Esophagus squamous epithelium (tissue), 5 donors: ENCODE data around the gene RNU6-7. TPM values are rescaled to one million over a fixed set of nuclear protein-coding genes. Genes with fewer than 3 reads are reported as not detected.

Source experiments
- DNase-seq: peaks from one replicate; lab custom pipeline; 2025; lab: John Stamatoyannopoulos, UW
- H3K27ac ChIP-seq, 4 donors: fragments of 200-600 bp; sonication (generic); one replicate each; pipeline ENCODE4 v1.5.1; 2016 to 2019; ENCODE audit warnings: mild to moderate bottlenecking in 1 of 4
- H3K27me3 ChIP-seq, 4 donors: fragments of 200-600 bp; sonication (generic); 1 replicate in 3 of 4; 2 replicates in 1 of 4; pipeline versions ENCODE4 v1.5.1 to v1.6.0; 2017 to 2021; ENCODE audit warnings: antibody characterized with exemption in 1 of 4
- H3K36me3 ChIP-seq, 3 donors: fragments of 200-600 bp; sonication (generic); one replicate each; pipeline ENCODE4 v1.5.1; 2016 to 2019
- H3K4me1 ChIP-seq, 3 donors: fragments of 200-600 bp; sonication (generic); one replicate each; pipeline ENCODE4 v1.5.1; 2017 to 2019
- H3K4me3 ChIP-seq, 4 donors: fragments of 200-600 bp; sonication (generic); 1 replicate in 3 of 4; 2 replicates in 1 of 4; pipeline ENCODE4 v1.5.1; 2016 to 2019; ENCODE audit warnings: mild to moderate bottlenecking in 2 of 4, moderate library complexity in 1 of 4
- H3K9me3 ChIP-seq, 3 donors: fragments of 200-600 bp; sonication (generic); one replicate each; pipeline ENCODE4 v1.5.1; 2016 to 2019
- POLR2A ChIP-seq, 4 donors: fragments of 450-650 bp; IDR thresholded peaks; one replicate each; pipeline ENCODE4 v1.6.1; 2017; ENCODE audit warnings: antibody characterized with exemption in 4 of 4, mild to moderate bottlenecking in 4 of 4, moderate library complexity in 3 of 4
- WGBS, 2 donors: methylation state at CpG; one replicate each; pipeline ENCODE4 v1.1.5; 2018; 5-methylcytosine and 5-hydroxymethylcytosine counted together
- intact Hi-C: fragments of 100-400 bp; cut with DNase I; formaldehyde crosslinking; loops from one replicate; pipeline ENCODE4 v1.15.0; 2022
- total RNA-seq, 4 donors: library from RNA; depleted of rRNA; stranded (reverse); fragments of >200 nt; gene quantifications; one replicate each; pipeline ENCODE4 v1.1.0, GENCODE V29; 2016
- TF ChIP-seq, protein P1 (sequence below), 6 experiments: fragments of 450-650 bp in 4 of 6; fragments of 200-600 bp in 2 of 6; sonication (generic) in 2 of 6; IDR thresholded peaks; one replicate each; pipeline ENCODE4 v1.5.1; 2016 to 2019; ENCODE audit warnings: antibody characterized with exemption in 6 of 6, mild to moderate bottlenecking in 4 of 6, moderate library complexity in 4 of 6
- donor health status: DM: yes; HTN: yes; CAD: no.

RNU6-7 gene
- total RNA-seq = not detected

DNA sequence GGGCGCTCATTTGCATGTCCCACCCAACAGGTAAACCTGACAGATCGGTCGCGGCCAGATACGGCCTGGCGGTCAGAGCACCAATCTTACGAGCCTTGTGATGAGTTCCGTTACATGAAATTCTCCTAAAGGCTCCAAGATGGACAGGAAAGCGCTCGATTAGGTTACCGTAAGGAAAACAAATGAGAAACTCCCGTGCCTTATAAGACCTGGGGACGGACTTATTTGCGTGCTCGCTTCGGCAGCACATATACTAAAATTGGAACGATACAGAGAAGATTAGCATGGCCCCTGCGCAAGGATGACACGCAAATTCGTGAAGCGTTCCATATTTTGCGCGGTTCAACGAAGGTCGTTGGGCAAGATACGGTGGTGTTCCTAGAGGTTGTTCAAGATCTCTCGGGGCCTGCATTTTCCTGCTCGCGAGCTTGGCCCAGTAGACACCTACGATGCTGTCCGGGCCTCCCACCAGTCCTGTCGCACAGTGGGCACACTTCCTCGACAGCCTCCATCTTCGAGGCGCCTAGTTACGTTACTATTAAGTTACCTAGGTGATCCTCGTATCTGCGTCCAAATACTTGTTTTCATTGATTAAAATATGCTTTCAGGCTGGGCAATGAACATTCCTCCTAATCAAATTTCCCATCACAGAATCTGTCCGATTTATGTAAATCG is at the start of gene RNU6-7:
Gene RNU6-7, plus strand, starts transcription at position 230 of the 675 bp plus-strand sequence.
- H3K4me1 ChIP-seq = peaks cover 0 to 47% (median 6%) of the 10 kb centered on the region in 3 donors
- intact Hi-C loops = loop anchor here (5.0 kb wide), 1 partner anchor 125 kb away; the partner anchor contains the start of gene ARHGAP5
- peak within 1 kb of the TSS; percentile 86 to 92 (median 88) for H3K27ac ChIP-seq
- TF ChIP-seq, protein P1, sequence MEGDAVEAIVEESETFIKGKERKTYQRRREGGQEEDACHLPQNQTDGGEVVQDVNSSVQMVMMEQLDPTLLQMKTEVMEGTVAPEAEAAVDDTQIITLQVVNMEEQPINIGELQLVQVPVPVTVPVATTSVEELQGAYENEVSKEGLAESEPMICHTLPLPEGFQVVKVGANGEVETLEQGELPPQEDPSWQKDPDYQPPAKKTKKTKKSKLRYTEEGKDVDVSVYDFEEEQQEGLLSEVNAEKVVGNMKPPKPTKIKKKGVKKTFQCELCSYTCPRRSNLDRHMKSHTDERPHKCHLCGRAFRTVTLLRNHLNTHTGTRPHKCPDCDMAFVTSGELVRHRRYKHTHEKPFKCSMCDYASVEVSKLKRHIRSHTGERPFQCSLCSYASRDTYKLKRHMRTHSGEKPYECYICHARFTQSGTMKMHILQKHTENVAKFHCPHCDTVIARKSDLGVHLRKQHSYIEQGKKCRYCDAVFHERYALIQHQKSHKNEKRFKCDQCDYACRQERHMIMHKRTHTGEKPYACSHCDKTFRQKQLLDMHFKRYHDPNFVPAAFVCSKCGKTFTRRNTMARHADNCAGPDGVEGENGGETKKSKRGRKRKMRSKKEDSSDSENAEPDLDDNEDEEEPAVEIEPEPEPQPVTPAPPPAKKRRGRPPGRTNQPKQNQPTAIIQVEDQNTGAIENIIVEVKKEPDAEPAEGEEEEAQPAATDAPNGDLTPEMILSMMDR (IDR thresholded peaks at IDR 0.05) = no peak
- no peak for TF ChIP-seq POLR2A (IDR thresholded peaks at IDR 0.05)
- no peak for DNase-seq
- H3K27me3 ChIP-seq = no peaks in the 10 kb centered on the region
- H3K4me3 ChIP-seq = peak within 1 kb of the TSS; percentile 50 to 82 (median 66)
- H3K36me3 ChIP-seq = no peaks in the 10 kb centered on the region
- no peaks in the 10 kb centered on the region for H3K9me3 ChIP-seq
- WGBS, 2 donors = 1 to 6% methylated on average over 29 to 39 of the region's 40 CpGs

DNA sequence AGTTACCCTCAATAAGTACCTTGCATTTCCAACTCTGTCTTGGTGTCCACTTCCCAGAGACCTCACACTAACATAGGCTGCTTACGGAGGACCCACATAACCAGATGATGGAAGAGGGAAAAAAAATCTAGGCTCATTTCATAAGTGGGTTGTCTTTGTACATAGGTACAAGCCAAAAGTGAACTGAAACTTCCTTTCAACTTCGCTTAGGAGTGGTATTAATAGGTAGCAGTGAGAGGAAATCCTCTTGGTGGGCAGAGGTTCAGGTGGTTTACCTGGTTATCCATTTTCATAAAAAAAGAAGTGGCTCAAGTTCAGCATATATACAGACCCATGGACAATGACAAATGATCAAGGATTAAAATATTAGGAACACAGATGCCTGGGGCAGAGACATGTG is 35.8 kb upstream of the RNU6-7 start:
- H3K36me3 ChIP-seq = no peaks in the 10 kb centered on the region
- H3K4me3 ChIP-seq = no peak overlapping the region
- TF ChIP-seq, protein P1 (IDR thresholded peaks at IDR 0.05) = no peak
- no peak for TF ChIP-seq POLR2A (IDR thresholded peaks at IDR 0.05)
- no peaks in the 10 kb centered on the region for H3K27me3 ChIP-seq
- H3K4me1 ChIP-seq = no peaks in the 10 kb centered on the region
- no peaks in the 10 kb centered on the region for H3K9me3 ChIP-seq
- H3K27ac ChIP-seq = no peak overlapping the region
- intact Hi-C loops = no loop called here
- WGBS, 2 donors = 80 to 86% methylated on average over 2 of the region's 2 CpGs
- no peak for DNase-seq

DNA sequence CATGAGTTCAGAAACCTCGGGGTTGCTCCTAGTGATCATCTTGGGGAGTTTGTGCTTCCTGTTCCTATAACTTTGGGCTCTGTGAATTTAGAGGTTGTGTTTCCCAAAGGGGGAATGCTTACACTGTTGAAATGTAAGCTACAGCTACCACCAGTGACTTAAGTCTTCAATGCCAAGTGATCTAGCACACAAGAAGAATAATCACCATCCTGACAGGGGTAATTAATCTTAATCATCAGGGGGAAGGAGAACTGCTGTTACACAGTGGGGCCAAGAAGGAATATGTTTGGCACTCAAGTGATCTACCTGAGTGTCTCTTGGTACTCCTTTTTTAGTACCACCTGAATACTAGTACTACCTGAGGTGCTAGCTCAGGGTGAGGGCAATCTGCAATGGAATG is 34.9 kb upstream of the RNU6-7 start:
- no peak overlapping the region for H3K27ac ChIP-seq
- TF ChIP-seq POLR2A (IDR thresholded peaks at IDR 0.05) = no peak
- TF ChIP-seq, protein P1 (IDR thresholded peaks at IDR 0.05) = no peak
- no peaks in the 10 kb centered on the region for H3K27me3 ChIP-seq
- no peak for DNase-seq
- no peaks in the 10 kb centered on the region for H3K4me1 ChIP-seq
- no peak overlapping the region for H3K4me3 ChIP-seq
- no peaks in the 10 kb centered on the region for H3K9me3 ChIP-seq
- H3K36me3 ChIP-seq = no peaks in the 10 kb centered on the region
- intact Hi-C loops = no loop called here
- 45 to 82% methylated on average over 1 of the region's 1 CpG for WGBS, 2 donors

DNA sequence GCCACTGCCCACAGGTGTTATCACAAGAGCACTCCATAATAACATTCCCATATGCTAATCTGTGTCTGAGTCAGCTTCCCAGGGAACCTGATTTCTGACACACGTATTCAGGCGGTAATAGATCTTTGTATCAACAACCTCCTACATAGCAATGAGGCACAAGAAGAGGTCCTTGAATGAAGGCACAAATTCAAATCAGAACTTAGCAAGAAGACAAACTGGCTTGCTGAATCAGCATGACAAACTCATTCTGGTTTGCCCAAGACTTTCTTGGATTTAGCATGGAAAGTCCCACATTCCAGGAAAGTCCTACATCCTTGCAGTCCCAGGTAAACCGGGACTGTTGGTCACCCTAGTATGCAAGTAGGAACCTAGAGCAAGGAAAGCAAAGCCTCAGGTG is 33.9 kb upstream of the RNU6-7 start:
- no peaks in the 10 kb centered on the region for H3K9me3 ChIP-seq
- no peaks in the 10 kb centered on the region for H3K36me3 ChIP-seq
- no peaks in the 10 kb centered on the region for H3K4me1 ChIP-seq
- DNase-seq = no peak
- no peak overlapping the region for H3K4me3 ChIP-seq
- intact Hi-C loops = no loop called here
- 55 to 66% methylated on average over 2 to 3 of the region's 3 CpGs for WGBS, 2 donors
- no peaks in the 10 kb centered on the region for H3K27me3 ChIP-seq
- H3K27ac ChIP-seq = no peak overlapping the region
- no peak for TF ChIP-seq POLR2A (IDR thresholded peaks at IDR 0.05)
- TF ChIP-seq, protein P1 (IDR thresholded peaks at IDR 0.05) = no peak

DNA sequence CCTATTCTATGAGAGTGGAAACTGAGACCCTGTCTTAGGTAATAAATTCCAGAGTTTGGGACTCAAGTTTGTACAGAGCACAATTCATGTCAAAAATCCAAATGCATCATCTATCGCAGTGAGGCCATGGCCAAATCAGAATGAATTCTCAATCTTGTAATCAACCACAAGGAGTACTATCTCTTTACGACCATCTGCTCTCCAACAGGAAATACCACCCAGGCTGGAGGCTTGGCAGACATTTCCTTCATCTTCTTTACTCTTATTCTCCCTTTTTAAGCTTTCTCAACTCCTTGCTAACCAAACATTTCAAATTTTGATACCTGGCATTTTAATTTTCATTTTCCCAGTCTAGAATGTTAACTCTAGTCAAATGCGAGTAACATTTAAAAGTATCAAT is 32.7 kb upstream of the RNU6-7 start:
- no peak overlapping the region for H3K27ac ChIP-seq
- WGBS, 2 donors = 79 to 85% methylated on average over 3 of the region's 3 CpGs
- H3K9me3 ChIP-seq = no peaks in the 10 kb centered on the region
- intact Hi-C loops = no loop called here
- no peak for DNase-seq
- no peak overlapping the region for H3K4me3 ChIP-seq
- no peaks in the 10 kb centered on the region for H3K36me3 ChIP-seq
- TF ChIP-seq POLR2A (IDR thresholded peaks at IDR 0.05) = no peak
- TF ChIP-seq, protein P1 (IDR thresholded peaks at IDR 0.05) = no peak
- H3K4me1 ChIP-seq = no peaks in the 10 kb centered on the region
- H3K27me3 ChIP-seq = no peaks in the 10 kb centered on the region
